Astrocyte (in vitro differentiated cells and primary cell): Measurements from ENCODE around the gene LRRC28. TPM values are rescaled to one million over a fixed set of nuclear protein-coding genes. Genes with fewer than 3 reads are reported as not detected.
A peak's percentile ranks its signal among the peaks of the same experiment; 100 is the strongest.

Experiments
- DNase-seq: peaks from one replicate; pipeline ENCODE4 v3.0.0-alpha.2; 2010; ENCODE audit warnings: low read depth
- FAIRE-seq: peaks from 2 replicates; lab custom pipeline; 2011; peaks lifted over from hg19 to GRCh38; lab: Jason Lieb, UNC
- H2AFZ ChIP-seq: 2 replicates; pipeline ENCODE4 v1.6.0; 2012; ENCODE audit warnings: low read depth, low read length, inconsistent platforms
- H3K27ac ChIP-seq: 2 replicates; pipeline ENCODE4 v1.5.1; 2011; ENCODE audit warnings: low read depth, low read length, inconsistent platforms
- H3K27me3 ChIP-seq: 2 replicates; pipeline ENCODE4 v1.6.0; 2011; ENCODE audit warnings: low read length, inconsistent platforms; ENCODE audit not compliant: insufficient read depth
- H3K36me3 ChIP-seq: 2 replicates; pipeline ENCODE4 v1.5.1; 2011; ENCODE audit warnings: low read length, inconsistent platforms; ENCODE audit not compliant: insufficient read depth
- H3K4me1 ChIP-seq: 2 replicates; pipeline ENCODE4 v1.5.1; 2011; ENCODE audit warnings: low read length, inconsistent platforms; ENCODE audit not compliant: insufficient read depth
- H3K4me2 ChIP-seq: 2 replicates; pipeline ENCODE4 v1.6.0; 2012; ENCODE audit warnings: low read length, inconsistent platforms
- H3K4me3 ChIP-seq: 2 replicates; pipeline ENCODE4 v1.5.1; 2011; ENCODE audit warnings: low read depth, mild to moderate bottlenecking, low read length, inconsistent platforms; ENCODE audit not compliant: insufficient read depth
- H3K79me2 ChIP-seq: 2 replicates; pipeline ENCODE4 v1.6.0; 2012; ENCODE audit warnings: mild to moderate bottlenecking, low read length, inconsistent platforms; ENCODE audit not compliant: insufficient read depth
- H3K9ac ChIP-seq: 2 replicates; pipeline ENCODE4 v1.6.0; 2012; ENCODE audit warnings: mild to moderate bottlenecking, low read length, inconsistent platforms
- H3K9me3 ChIP-seq: 2 replicates; pipeline ENCODE4 v1.5.1; 2012; ENCODE audit warnings: low read depth, mild to moderate bottlenecking, low read length, inconsistent platforms; ENCODE audit not compliant: insufficient read depth
- H4K20me1 ChIP-seq: 2 replicates; pipeline ENCODE4 v1.6.0; 2012; ENCODE audit warnings: low read length, inconsistent platforms; ENCODE audit not compliant: insufficient read depth
- H3K27ac Mint-ChIP-seq: one replicate; pipeline ENCODE4 v1.8.0; 2021; ENCODE audit warnings: mild to moderate bottlenecking, mixed read lengths; ENCODE audit not compliant: unreplicated experiment
- H3K27me3 Mint-ChIP-seq: one replicate; pipeline ENCODE4 v1.8.0; 2021; ENCODE audit warnings: low read depth, mixed read lengths; ENCODE audit not compliant: unreplicated experiment
- H3K36me3 Mint-ChIP-seq: one replicate; pipeline ENCODE4 v1.8.0; 2021; ENCODE audit warnings: low read depth, mixed read lengths; ENCODE audit not compliant: unreplicated experiment
- H3K4me1 Mint-ChIP-seq: one replicate; pipeline ENCODE4 v1.8.0; 2021; ENCODE audit warnings: low read depth, mixed read lengths; ENCODE audit not compliant: unreplicated experiment
- H3K4me3 Mint-ChIP-seq: one replicate; pipeline ENCODE4 v1.8.0; 2021; ENCODE audit warnings: mild to moderate bottlenecking, moderate library complexity, mixed read lengths; ENCODE audit not compliant: unreplicated experiment
- H3K9me3 Mint-ChIP-seq: one replicate; pipeline ENCODE4 v1.8.0; 2021; ENCODE audit warnings: mild to moderate bottlenecking, mixed read lengths; ENCODE audit not compliant: unreplicated experiment
- EZH2 ChIP-seq: IDR thresholded peaks from 2 replicates; pipeline ENCODE4 v1.6.1; 2012; ENCODE audit warnings: mild to moderate bottlenecking, low read length, inconsistent platforms; ENCODE audit not compliant: insufficient read depth
- total RNA-seq: library from RNA; stranded (reverse); gene quantifications from 2 replicates; pipeline ENCODE4 v1.2.1, GENCODE V29; 2021
- TF ChIP-seq, protein P1 (sequence below): IDR thresholded peaks from 2 replicates; pipeline ENCODE4 v1.5.1; 2011; ENCODE audit warnings: low read depth, mild to moderate bottlenecking, inconsistent platforms, low read length, moderate library complexity; ENCODE audit not compliant: insufficient read depth

The LRRC28 gene
- total RNA-seq, 1 donor from 2014 or later: 28.1 TPM

DNA sequence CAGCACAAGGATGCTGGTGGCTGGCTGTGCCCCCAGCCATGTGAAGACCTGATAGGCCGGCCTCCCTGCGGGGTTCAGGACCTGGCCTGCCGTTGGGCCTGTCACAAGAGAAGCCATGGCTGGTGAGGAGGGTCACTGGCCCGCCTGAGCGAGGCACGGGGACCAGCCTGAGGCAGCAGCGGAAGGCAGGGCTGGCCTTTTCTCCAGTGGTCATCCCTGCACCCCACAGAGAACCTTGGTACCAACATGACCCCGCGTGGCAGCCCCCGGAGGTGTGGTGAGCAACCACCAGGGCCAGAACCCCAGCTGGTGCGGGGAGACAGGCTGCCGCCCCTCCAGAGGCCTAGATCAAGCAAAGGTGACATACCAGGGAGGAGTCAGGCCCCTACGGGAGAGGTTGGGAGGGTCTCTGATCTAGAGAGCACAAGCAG lies 180.4 kb downstream of the LRRC28 start:
- Histone ChIP-seq H3K79me2 (no peaks in the 10 kb centered on the region), H3K4me2 (no peak overlapping the region), H3K9me3 (no peaks in the 10 kb centered on the region), H3K9ac (no peak overlapping the region), H3K4me3 (no peak overlapping the region), H4K20me1 (no peaks in the 10 kb centered on the region), H2AFZ (no peak overlapping the region), H3K36me3 (no peaks in the 10 kb centered on the region), H3K4me1 (peaks cover 3% of the 10 kb centered on the region), H3K27ac (no peak overlapping the region), H3K27me3 (no peaks in the 10 kb centered on the region)
- FAIRE-seq (no peak), DNase-seq (no peak)
- H3K9me3 Mint-ChIP-seq: peaks cover 2% of the 10 kb centered on the region
- H3K27ac Mint-ChIP-seq: no peak overlapping the region
- TF ChIP-seq, protein P1, sequence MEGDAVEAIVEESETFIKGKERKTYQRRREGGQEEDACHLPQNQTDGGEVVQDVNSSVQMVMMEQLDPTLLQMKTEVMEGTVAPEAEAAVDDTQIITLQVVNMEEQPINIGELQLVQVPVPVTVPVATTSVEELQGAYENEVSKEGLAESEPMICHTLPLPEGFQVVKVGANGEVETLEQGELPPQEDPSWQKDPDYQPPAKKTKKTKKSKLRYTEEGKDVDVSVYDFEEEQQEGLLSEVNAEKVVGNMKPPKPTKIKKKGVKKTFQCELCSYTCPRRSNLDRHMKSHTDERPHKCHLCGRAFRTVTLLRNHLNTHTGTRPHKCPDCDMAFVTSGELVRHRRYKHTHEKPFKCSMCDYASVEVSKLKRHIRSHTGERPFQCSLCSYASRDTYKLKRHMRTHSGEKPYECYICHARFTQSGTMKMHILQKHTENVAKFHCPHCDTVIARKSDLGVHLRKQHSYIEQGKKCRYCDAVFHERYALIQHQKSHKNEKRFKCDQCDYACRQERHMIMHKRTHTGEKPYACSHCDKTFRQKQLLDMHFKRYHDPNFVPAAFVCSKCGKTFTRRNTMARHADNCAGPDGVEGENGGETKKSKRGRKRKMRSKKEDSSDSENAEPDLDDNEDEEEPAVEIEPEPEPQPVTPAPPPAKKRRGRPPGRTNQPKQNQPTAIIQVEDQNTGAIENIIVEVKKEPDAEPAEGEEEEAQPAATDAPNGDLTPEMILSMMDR: no peak
- TF ChIP-seq EZH2: no peak
- no peak overlapping the region for H3K4me3 Mint-ChIP-seq
- H3K36me3 Mint-ChIP-seq: no peaks in the 10 kb centered on the region
- H3K27me3 Mint-ChIP-seq: peaks cover 40% of the 10 kb centered on the region
- peaks cover 4% of the 10 kb centered on the region for H3K4me1 Mint-ChIP-seq

DNA sequence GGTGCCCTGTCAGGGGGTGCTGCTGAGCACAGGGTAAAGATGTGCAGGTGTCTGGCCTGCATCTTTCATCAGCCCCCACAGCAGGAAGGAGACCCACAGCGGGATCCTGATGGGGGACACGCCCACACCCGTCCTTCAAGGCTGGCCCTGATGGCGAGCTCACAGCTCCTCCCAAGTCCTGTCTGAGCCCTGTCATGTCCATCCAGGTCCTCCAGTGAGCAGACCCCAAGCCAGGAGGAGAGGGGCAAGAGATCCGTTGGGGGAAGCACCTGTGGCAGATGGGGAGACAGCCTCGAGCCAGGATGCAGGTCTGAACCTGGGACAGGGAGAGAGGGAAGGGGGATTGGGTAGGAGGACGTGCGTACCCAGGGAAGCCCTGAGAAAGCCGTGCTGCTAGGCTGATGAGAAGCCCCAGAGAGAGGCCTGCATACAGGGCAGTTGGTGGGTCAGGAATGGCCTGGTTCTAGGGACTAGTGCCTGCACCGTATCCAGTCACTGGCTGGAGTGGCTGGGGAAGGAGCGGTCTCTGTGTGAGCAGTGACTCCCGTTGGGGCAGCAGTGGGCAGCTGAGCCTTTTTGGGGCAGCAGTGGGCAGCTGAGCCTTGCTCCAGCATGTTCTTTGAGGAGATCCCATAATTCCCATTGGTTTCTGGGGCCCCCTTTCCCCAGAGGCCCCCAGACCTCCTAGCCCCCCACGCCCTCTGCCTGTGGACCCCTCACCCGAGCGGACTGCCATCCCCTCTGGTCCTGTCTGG lies 181.2 kb downstream of the LRRC28 start:
- no peak overlapping the region for H3K4me3 ChIP-seq
- peaks cover 2% of the 10 kb centered on the region for H3K4me1 Mint-ChIP-seq
- no peaks in the 10 kb centered on the region for H3K36me3 ChIP-seq
- DNase-seq: no peak
- H3K4me2 ChIP-seq: no peak overlapping the region
- no peak overlapping the region for H3K9ac ChIP-seq
- FAIRE-seq: no peak
- H2AFZ ChIP-seq: no peak overlapping the region
- H3K27ac Mint-ChIP-seq: peak overlapping the region; percentile 58
- peaks cover 37% of the 10 kb centered on the region for H3K27me3 Mint-ChIP-seq
- H3K27ac ChIP-seq: no peak overlapping the region
- no peak overlapping the region for H3K4me3 Mint-ChIP-seq
- H4K20me1 ChIP-seq: no peaks in the 10 kb centered on the region
- H3K27me3 ChIP-seq: no peaks in the 10 kb centered on the region
- H3K9me3 ChIP-seq: no peaks in the 10 kb centered on the region
- peaks cover 3% of the 10 kb centered on the region for H3K4me1 ChIP-seq
- H3K79me2 ChIP-seq: no peaks in the 10 kb centered on the region
- no peaks in the 10 kb centered on the region for H3K36me3 Mint-ChIP-seq
- TF ChIP-seq, protein P1: no peak
- no peak for TF ChIP-seq EZH2
- peaks cover 2% of the 10 kb centered on the region for H3K9me3 Mint-ChIP-seq
